GM18873 (cell line): ENCODE data around the gene VPS13C.
"Not testable (repeated sequence)": the region's sequence is repeated elsewhere in the genome, so short reads cannot be mapped to it uniquely, and the experiment has no call there.

Experiments used
- ATAC-seq: cut with Tn5 transposase; IDR thresholded peaks from one replicate; pipeline ENCODE4 v1.9.1; 2021; ENCODE audit warnings: mild to moderate bottlenecking, moderate library complexity, moderate number of reproducible peaks; ENCODE audit not compliant: unreplicated experiment, low FRiP score

The VPS13C gene

GRCh38 chr15:62050115-62050514, 10.1 kb downstream of the VPS13C start:
- no peak for ATAC-seq

- not testable (repeated sequence) for ATAC-seq
Measured at GRCh38 chr15:62048254-62048653, 12.0 kb downstream of the VPS13C start.

- ATAC-seq: no peak
Measured at GRCh38 chr15:62047282-62047827, 12.9 kb downstream of the VPS13C start.

GRCh38 chr15:62046078-62046743, 14.0 kb downstream of the VPS13C start:
- ATAC-seq: no peak

GRCh38 chr15:62035256-62035924, 24.9 kb downstream of the VPS13C start:
- no peak for ATAC-seq

- ATAC-seq: no peak
Measured at GRCh38 chr15:62027916-62028315, 32.3 kb downstream of the VPS13C start.

GRCh38 chr15:62027263-62027565, 33.0 kb downstream of the VPS13C start:
- no peak for ATAC-seq

GRCh38 chr15:62026487-62027262, 33.6 kb downstream of the VPS13C start:
- no peak for ATAC-seq

GRCh38 chr15:62021991-62022600, 38.2 kb downstream of the VPS13C start:
- no peak for ATAC-seq

- ATAC-seq: no peak
Measured at GRCh38 chr15:62020576-62021160, 39.6 kb downstream of the VPS13C start.

- ATAC-seq: not testable (repeated sequence)
Measured at GRCh38 chr15:62005354-62005753, 54.9 kb downstream of the VPS13C start.

GRCh38 chr15:61997786-61998185, 62.5 kb downstream of the VPS13C start:
- ATAC-seq: no peak

- ATAC-seq: no peak
Measured at GRCh38 chr15:61996056-61996635, 64.1 kb downstream of the VPS13C start.

GRCh38 chr15:61994216-61994615, 66.0 kb downstream of the VPS13C start:
- no peak for ATAC-seq

- no peak for ATAC-seq
Measured at GRCh38 chr15:61992518-61992917, 67.7 kb downstream of the VPS13C start.

GRCh38 chr15:61989667-61990066, 70.6 kb downstream of the VPS13C start:
- no peak for ATAC-seq

- ATAC-seq: no peak
Measured at GRCh38 chr15:61987824-61988223, 72.4 kb downstream of the VPS13C start.

- no peak for ATAC-seq
Measured at GRCh38 chr15:61983081-61983480, 77.2 kb downstream of the VPS13C start.

- no peak for ATAC-seq
Measured at GRCh38 chr15:61978225-61978624, 82.0 kb downstream of the VPS13C start.

GRCh38 chr15:61974759-61975158, 85.5 kb downstream of the VPS13C start:
- no peak for ATAC-seq
